ENCODE data around the gene GIT1. TPM values are rescaled to one million over a fixed set of nuclear protein-coding genes. Genes with fewer than 3 reads are reported as not detected.

The GIT1 gene
- total RNA-seq, 1 donor from 2014 or later = 63.8 TPM

DNA sequence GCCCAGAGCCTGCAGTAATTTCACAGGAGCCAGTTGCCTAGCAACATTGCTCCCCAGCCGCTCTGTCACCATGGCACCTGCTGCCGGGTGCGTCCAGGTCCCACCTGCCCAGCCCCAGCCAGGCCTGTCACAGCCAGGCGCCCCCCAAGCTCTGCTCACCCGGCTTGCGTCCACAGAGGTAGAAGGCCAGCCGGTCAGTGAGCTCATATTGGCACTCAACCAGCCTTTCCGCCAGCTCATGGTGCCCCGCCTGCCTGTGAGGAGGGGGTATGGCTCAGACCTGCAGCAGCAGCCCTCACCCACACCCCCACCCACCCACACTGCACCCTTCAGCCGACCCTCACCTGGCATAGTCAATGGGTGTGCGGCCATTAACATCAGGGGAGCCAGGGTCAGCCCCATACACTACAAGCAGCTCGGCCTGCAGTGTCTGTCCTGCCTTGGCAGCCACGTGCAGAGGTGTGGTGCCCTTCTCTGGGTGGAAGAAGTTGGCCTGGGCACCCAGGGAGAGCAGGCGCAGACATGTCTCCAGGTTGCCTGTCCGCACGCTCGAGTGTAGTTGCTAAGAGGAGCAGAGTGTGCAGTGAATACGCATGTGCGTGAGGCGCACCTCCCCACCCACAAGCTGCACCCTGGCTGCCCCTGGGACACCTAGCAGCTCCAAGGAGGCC lies 7.7 kb downstream of the GIT1 start:
- no peak for TF ChIP-seq CTCF (IDR thresholded peaks at IDR 0.05; ENCODE audit: insufficient read depth, low read length, poor library complexity, severe bottlenecking)
- Histone ChIP-seq H3K27me3 (ENCODE audit: control insufficient read depth, insufficient read depth, low read length) (no peaks in the 10 kb centered on the region), H3K36me3 (ENCODE audit: control insufficient read depth, insufficient read depth, low read length) (peaks cover 2% of the 10 kb centered on the region), H3K4me3 (ENCODE audit: low read depth, low read length) (no peak overlapping the region)
- no peak for DNase-seq (ENCODE audit: low read depth)

DNA sequence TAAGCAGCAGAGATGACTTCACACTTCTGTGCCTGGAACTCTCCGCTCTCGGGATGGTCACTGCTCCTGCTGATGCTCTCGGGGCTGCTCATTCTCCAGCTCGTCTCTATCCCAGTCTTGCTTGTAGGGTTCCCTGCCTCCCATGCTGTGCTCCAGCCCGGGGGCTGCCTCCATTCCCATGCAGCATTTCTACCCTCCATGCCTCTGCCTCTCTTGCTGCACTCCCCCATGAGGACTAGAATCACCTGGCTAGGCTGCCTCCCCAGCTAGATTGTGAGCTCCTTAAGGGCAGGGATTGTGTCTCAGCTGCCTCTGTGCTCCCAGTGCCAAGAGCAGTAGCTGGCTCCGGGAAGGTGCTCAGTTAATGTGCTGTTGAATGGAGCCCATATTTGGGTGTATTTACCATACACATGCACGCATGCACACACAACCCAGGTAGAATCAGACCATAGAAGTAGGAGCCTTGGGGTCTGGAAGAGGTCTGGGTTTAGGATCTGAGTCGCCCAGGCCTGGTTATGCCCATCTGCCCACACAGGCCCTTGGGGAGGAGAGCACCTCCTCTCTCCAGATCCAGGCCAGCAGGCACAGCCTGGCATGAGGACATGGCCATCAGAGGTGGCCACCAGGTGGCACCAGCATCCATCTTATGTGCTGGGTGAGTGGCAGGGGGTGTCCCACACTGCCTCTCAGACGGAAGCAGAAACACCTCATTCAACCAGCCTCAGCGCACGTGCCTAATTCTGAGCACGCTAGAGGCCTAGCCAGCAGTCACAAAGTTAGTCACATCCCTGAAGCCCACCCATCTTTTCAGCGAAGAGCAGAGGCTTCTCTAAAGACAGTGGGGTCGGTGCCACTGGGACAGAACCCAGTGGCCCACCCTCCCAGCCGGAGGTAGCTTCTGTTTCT lies 9.3 kb downstream of the GIT1 start:
- Histone ChIP-seq H3K4me3 (ENCODE audit: low read depth, low read length) (no peak overlapping the region), H3K27me3 (ENCODE audit: control insufficient read depth, insufficient read depth, low read length) (no peaks in the 10 kb centered on the region), H3K36me3 (ENCODE audit: control insufficient read depth, insufficient read depth, low read length) (peaks cover 2% of the 10 kb centered on the region)
- no peak for DNase-seq (ENCODE audit: low read depth)
- peak; percentile 89 for TF ChIP-seq CTCF (IDR thresholded peaks at IDR 0.05; ENCODE audit: insufficient read depth, low read length, poor library complexity, severe bottlenecking)

- Histone ChIP-seq H3K27me3 (ENCODE audit: control insufficient read depth, insufficient read depth, low read length) (no peaks in the 10 kb centered on the region), H3K4me3 (ENCODE audit: low read depth, low read length) (no peak overlapping the region), H3K36me3 (ENCODE audit: control insufficient read depth, insufficient read depth, low read length) (peaks cover 6% of the 10 kb centered on the region)
- TF ChIP-seq CTCF (IDR thresholded peaks at IDR 0.05; ENCODE audit: insufficient read depth, low read length, poor library complexity, severe bottlenecking) = no peak
- DNase-seq (ENCODE audit: low read depth) = no peak
Observed at GRCh38 chr17:29578626-29579485, 10.6 kb downstream of the GIT1 start.

GRCh38 chr17:29577385-29578211 lies 11.8 kb downstream of the GIT1 start:
- peaks cover 9% of the 10 kb centered on the region for H3K36me3 ChIP-seq (ENCODE audit: control insufficient read depth, insufficient read depth, low read length)
- no peak for DNase-seq (ENCODE audit: low read depth)
- H3K4me3 ChIP-seq (ENCODE audit: low read depth, low read length) = no peak overlapping the region
- TF ChIP-seq CTCF (IDR thresholded peaks at IDR 0.05; ENCODE audit: insufficient read depth, low read length, poor library complexity, severe bottlenecking) = no peak
- H3K27me3 ChIP-seq (ENCODE audit: control insufficient read depth, insufficient read depth, low read length) = no peaks in the 10 kb centered on the region

DNA sequence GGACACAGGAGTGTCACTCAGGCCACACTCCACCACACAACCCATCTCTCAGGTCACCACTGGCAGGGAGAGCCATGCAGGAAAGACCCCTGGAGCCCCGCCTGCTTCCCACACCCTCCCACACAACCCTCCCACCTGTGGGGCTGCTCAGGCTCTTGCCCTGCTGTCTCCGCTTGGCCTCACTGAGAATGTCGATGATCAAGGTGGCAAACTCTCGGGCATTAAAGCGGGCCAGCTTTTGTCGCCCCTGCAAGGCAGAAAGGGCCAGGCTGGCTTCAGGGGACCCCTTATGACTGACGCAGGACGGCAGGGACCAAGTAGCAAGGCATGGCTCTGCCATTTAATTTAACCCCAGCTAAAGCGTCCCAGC lies 12.5 kb downstream of the GIT1 start:
- no peak for DNase-seq (ENCODE audit: low read depth)
- Histone ChIP-seq H3K27me3 (ENCODE audit: control insufficient read depth, insufficient read depth, low read length) (no peaks in the 10 kb centered on the region), H3K4me3 (ENCODE audit: low read depth, low read length) (no peak overlapping the region), H3K36me3 (ENCODE audit: control insufficient read depth, insufficient read depth, low read length) (peaks cover 9% of the 10 kb centered on the region)
- TF ChIP-seq CTCF (IDR thresholded peaks at IDR 0.05; ENCODE audit: insufficient read depth, low read length, poor library complexity, severe bottlenecking) = no peak

Data from kidney epithelial cell (primary cell).